NT2/D1 (cell line): ENCODE data around the gene RAB8B.

ENCODE experiments used
- SUZ12 ChIP-seq: IDR thresholded peaks from 2 replicates; pipeline ENCODE4 v1.6.1; 2011; ENCODE audit not compliant: insufficient read length, insufficient read depth; ENCODE audit errors: extremely low read depth
- YY1 ChIP-seq: IDR thresholded peaks from 2 replicates; pipeline ENCODE4 v1.6.1; 2011; ENCODE audit not compliant: insufficient read length, insufficient read depth
- ZNF274 ChIP-seq: IDR thresholded peaks from 2 replicates; pipeline ENCODE4 v1.6.1; 2011; ENCODE audit warnings: mild to moderate bottlenecking, low read depth, low read length

GRCh38 chr15:63195569-63196015, 6.2 kb downstream of the RAB8B start:
- no peak for TF ChIP-seq ZNF274
- TF ChIP-seq YY1 = no peak
- TF ChIP-seq SUZ12 = no peak
